ENCODE results near the gene C2orf80.
A peak's percentile ranks its signal among the peaks of the same experiment; 100 is the strongest.
"Not testable (repeated sequence)": the region's sequence is repeated elsewhere in the genome, so short reads cannot be mapped to it uniquely, and the experiment has no call there.

The C2orf80 gene

GRCh38 chr2:208189810-208190503, at the start of gene C2orf80:
TSS of gene C2orf80 (minus strand) at chr2:208190030. CDS start at chr2:208186986, 3,044 bp downstream.
- peak; percentile 85 for DNase-seq

- no peak for DNase-seq
Observed at GRCh38 chr2:208235860-208236259, 46.0 kb upstream of the C2orf80 start.

- no peak for DNase-seq
Observed at GRCh38 chr2:208234786-208235185, 45.0 kb upstream of the C2orf80 start.

GRCh38 chr2:208228476-208228875, 38.6 kb upstream of the C2orf80 start:
- no peak for DNase-seq

- DNase-seq: no peak
Observed at GRCh38 chr2:208227581-208228232, 37.9 kb upstream of the C2orf80 start.

GRCh38 chr2:208224802-208225201, 35.0 kb upstream of the C2orf80 start:
- no peak for DNase-seq

- no peak for DNase-seq
Observed at GRCh38 chr2:208222351-208222750, 32.5 kb upstream of the C2orf80 start.

GRCh38 chr2:208221873-208222272, 32.0 kb upstream of the C2orf80 start:
- not testable (repeated sequence) for DNase-seq

- no peak for DNase-seq
Observed at GRCh38 chr2:208210688-208211451, 21.0 kb upstream of the C2orf80 start.

- no peak for DNase-seq
Observed at GRCh38 chr2:208208335-208209085, 18.7 kb upstream of the C2orf80 start.

GRCh38 chr2:208207769-208208168, 17.9 kb upstream of the C2orf80 start:
- DNase-seq: no peak

- no peak for DNase-seq
Observed at GRCh38 chr2:208204166-208204565, 14.3 kb upstream of the C2orf80 start.

- DNase-seq: no peak
Observed at GRCh38 chr2:208195531-208195930, 5.7 kb upstream of the C2orf80 start.

GRCh38 chr2:208192611-208193236, 2.9 kb upstream of the C2orf80 start:
- DNase-seq: no peak

GRCh38 chr2:208189069-208189809, 591 bp downstream of the C2orf80 start:
- no peak for DNase-seq

- DNase-seq: no peak
Observed at GRCh38 chr2:208186893-208187292, 2.9 kb downstream of the C2orf80 start.

GRCh38 chr2:208186465-208186864, 3.4 kb downstream of the C2orf80 start:
- no peak for DNase-seq

- DNase-seq: no peak
Observed at GRCh38 chr2:208183972-208184705, 5.7 kb downstream of the C2orf80 start.

GRCh38 chr2:208183526-208183925, 6.3 kb downstream of the C2orf80 start:
- no peak for DNase-seq

GRCh38 chr2:208182835-208183234, 7.0 kb downstream of the C2orf80 start:
- no peak for DNase-seq

GRCh38 chr2:208179028-208179609, 10.7 kb downstream of the C2orf80 start:
- DNase-seq: no peak
